HCEC 1CT (cell line): ENCODE results near the gene DSC2.
"Not testable (repeated sequence)": the region's sequence is repeated elsewhere in the genome, so short reads cannot be mapped to it uniquely, and the experiment has no call there.

Experiments used
- DNase-seq: peaks from one replicate; pipeline ENCODE4 v3.0.0-alpha.2; 2017

Gene DSC2

DNA sequence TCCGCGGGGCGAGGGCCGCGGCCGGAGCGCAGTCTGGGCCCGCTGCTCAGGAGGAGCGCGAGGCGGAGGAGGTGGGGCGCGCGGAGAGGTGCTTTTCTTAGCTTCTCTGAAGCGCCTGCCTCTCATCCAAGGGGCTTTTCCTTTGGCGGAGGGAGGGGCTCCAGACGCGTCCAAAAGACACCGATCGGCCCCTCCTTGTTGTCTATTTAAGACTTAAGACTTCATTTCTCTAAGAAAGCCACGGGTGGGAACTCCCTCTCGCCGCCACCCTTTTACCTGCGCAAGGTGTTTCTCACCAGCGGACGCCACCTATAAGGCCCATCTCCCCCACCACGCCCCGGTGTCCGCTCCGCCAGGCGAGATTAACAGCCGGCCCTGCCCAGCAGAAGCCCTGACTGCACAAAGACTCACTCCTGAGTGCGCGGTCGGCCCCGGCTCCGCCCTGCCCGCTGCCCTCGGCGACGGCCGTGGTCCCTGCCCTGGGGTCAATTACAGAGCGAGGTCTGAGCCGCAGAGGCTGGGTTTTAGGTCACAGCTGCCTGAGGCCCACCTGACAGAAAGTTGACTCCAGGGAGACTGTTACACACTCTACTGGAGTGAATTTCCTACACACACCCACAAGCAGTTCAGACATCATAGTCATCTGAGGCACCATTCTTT, at the start of gene DSC2:
Gene DSC2 (minus strand): TSS at position 397 of the 660 bp plus-strand sequence. CDS start 450 bp downstream, outside the sequence.
- no peak for DNase-seq

DNA sequence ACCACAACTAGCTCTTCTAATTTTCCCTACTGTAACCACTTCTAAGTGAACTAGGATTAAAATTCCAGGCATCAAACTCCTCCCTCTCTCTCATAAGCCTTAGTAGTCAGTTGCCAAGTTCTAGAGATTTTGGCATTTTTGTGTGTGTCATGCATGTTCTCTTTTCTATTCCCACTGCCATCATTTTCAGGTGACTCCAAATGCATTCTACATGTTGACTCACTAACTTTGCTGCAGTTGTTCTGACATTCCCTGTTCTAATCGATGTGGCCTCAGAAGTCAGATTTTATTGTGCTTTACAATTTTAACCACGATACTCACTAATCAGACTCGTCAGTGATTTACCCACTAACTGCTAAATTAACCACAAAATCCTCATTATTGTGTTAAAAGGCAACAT, 47.1 kb upstream of the DSC2 start:
- no peak for DNase-seq

DNA sequence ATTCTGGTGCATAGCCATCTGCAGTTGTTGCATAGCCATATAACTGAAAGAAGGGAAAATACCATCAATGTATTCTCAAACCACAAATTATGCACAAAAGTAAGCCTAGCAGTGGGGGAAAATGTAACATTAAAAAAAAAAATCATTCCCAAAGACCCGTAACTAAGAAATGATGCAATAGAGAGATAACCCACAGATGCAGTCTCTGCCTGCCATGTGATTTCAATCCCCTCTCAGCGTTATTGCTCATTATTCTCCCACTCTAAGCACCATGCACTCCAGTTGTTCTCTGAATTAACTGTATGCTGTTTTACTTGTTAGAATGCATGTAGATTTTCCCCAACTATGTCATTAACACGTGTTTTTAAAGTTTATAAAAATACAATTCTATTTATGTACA, 46.4 kb upstream of the DSC2 start:
- DNase-seq, result no peak

DNA sequence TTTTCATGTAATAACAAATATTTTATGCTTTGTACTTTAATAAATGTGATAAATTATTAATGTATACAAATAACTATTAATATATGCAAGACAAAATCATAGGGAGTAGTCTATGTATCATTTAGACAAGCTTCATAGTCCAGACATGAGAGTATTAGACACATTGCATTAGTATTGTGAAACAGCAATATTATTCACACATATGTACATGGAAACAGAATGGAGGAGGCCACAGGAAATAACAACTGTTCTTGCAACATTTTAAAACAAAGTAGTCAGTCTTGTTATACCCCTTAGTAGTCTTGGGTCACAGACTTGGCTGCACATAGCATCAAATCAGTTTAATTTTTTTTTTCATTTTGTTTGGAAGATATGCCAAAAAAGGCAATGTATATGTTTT, 44.6 kb upstream of the DSC2 start:
- no peak for DNase-seq

DNA sequence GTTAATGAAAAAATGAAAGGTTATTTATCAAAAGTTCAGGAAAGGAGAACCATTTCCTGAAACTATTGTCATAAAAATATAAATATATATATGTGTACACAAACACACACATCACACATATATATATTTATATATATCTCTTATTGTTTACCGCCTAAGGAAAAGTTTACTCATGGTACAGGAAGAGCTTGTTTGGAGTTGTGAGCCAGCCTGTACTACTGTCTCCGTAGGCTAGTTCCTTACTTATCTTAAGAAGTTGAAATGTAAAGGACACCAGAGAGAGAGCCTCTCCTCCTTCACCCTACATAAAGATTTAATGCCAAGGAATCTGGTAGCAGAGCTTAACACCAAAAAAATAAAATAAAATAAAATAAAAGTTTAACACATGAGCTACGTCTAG, 40.8 kb upstream of the DSC2 start:
- no peak for DNase-seq

DNA sequence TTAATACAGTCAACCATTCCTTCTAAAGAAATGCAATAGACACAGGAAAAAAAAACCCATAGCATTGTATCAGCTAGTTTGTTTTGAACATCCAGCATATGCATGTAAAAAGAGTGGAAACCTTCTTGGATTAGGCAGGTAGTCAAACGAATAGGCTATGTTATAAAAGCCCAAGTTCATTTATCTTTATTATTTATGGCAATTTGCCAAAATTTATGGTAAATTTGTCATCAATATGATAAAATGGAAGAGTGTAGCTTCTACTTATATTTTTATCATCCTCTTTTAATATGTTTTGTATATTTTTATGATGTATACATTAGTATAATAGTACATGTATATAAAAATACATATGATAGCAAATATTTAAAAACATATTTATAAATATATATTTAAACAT, 36.5 kb upstream of the DSC2 start:
- no peak for DNase-seq

DNA sequence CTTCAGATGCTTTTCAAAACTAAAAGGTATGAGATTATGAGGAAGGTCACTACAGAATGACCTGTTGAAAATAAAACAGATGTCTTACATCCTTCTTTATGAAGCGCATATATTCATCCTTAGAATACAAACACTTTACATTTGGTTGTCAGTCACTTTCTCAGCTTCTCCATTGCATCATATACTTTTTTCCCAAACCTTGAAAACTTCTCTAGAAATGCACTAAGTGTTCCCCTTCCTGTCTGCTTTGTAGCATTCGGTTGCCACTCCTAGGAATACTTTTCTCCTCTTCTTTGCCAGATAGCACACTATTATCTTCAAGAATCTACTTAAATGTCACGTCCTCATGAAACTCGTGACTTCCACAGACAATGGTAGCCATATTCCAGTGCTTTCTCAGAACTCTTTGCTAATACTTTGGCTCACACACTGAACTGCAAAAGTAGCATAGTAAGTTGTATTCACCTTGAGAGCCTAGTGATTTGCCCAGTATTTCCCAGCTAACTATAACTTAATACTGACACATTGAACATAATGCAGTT, 32.8 kb upstream of the DSC2 start:
- no peak for DNase-seq

DNA sequence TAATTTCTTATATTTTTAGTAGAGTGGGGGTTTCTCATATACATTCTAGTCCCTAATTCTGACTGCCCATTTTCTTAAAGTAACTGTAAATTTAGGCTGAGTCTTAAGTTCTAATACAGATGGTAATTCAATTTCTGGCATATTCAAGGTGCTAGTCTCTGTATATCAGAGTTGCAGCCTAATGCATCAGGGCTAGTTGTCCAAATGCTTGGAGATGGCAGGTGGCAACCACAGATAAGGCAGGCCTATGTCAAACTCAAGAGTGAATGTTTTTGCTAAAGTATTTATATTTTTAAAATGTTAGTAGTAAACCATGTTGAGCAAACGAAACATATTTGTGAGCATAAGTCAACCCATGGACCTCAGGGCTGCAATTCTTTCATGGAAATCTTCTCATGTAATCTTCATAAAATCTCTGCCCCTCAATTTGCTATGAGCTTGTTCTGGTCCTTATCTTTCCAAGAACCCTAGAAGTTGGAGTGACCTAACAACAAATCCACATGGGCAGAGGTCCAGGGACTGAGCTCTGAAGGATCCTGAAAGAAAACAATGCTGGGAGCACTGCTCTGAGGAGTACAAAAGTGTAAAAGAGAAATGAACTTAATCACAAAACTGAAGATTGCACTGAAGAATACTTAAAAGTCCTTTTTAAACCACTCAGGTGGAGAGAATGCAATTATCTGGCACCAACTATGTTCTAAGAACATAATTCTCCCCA, 27.3 kb upstream of the DSC2 start:
- no peak for DNase-seq

DNA sequence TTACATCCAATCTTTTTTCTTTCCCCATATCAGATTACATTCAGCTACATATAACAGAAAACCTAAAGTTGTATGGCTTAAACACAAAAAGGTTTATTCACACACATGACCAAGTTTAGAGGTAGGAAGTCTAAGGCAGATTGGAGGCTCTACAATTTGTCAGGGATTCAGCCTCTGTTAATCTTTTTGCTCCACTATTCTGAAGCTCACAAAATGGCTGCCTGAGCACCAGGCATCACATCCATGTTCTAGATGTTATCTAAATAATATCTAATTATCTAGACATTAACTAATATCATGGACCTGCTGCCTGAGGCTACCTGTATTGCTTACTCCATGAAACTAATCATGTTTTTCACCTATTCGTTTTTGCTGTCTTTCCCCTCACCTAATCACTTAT, 23.7 kb upstream of the DSC2 start:
- DNase-seq, result no peak

DNA sequence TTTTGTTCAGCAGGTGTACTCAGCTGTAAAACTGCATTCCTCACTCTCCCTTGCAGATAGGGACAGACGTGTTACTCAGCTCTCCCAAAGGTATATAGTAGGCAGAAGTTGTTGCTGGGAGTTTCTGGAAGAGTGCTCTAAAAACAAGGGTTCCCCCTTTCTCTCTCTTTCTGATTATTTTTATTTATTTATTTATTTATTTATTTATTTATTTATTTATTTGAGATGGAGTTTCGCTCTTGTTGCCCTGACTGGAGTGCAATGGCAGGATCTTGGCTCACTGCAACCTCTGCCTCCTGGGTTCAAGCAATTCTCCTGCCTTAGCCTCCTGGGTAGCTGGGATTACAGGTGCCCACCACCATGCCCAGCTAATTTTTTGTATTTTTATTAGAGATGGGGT, 20.9 kb upstream of the DSC2 start:
- DNase-seq, result not testable (repeated sequence)

DNA sequence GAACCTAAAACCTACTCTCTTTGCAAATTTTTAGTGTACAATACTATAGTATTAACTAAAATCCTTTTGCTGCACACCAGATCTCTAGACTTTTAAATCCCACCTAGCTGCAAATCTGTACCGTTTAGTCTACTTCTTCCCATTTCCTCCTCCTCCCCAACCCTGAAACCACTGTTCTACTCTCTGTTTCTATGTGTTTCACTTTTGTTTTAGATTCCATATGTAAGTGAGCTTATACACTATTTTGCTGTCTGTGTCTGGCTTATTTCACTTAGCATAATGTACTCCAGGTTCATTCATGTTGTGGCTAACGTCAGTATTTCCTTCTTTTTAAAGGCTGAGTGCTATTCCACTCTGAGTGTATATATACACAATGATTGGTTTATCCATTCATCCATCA, 18.4 kb upstream of the DSC2 start:
- no peak for DNase-seq

DNA sequence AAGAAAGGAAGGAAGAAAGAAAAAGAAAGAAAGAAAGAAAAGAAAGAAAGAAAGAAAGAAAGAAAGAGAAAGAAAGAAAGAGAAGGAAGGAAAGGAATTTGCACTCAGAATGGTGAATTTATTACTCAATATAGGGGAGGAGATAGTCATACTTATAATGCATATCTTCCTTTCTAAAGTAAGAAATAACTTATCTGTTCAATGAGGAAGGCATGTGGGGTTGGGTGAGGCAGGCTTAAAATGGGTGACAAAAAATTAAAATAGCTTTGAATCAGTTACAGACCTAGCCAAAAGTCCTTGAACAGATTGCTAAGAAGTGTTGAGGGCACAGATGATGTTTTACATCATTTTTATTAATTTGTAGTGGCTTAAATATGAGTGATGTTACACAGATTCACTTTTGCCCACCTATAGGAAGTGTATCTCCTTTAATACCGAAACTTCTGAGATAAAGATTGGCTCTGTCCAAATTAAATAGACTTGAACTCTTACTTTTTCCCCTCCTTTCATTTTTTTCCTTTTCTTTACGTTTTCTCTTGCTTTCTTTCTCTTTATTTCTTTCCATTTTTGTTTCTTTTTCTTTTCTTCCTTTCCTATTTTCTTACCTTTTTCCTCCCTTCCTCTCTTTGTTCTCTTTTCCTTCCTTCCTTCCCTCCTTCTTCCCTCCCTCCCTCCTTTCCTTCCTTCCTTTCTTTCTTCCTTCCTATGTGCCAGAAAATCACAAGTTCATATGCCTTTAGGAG, 14.8 kb upstream of the DSC2 start:
- no peak for DNase-seq

DNA sequence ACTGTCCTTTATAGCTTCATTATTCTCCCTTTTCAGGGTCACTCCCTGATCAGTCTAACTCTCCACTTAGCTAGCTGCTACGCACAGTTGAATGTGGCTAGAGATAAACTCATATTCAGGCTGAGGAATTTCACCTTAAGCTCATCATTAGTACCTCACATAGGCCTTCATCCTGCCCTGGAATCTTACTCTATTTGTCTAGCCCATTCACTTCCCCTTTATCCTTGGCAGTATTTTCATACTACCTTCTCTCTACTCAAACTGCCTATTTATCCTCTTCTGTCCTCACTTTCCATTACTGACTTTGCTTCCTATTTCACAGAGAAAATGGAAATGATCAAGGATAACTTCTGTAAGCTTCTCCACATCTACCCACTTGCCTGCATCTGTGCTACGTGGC, 10.6 kb upstream of the DSC2 start:
- no peak for DNase-seq

DNA sequence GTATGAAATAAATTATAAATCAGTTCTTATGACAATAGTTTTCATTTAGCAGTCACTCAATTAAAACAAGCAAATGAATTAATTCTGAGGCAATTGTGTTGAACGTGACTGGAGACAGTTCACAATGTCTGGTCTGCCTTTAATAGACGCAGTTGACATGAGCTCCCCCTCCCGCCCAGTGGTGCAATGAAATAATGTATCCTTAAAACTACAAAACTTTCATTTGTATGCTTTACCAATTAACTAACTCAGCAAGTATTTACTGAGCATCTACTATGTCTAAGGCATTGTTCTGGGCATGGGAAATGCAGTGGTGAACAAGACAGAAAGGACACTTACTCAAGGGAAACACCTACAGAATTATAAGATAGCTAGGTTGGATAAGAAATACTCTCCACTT, 3.5 kb upstream of the DSC2 start:
- DNase-seq, result no peak

DNA sequence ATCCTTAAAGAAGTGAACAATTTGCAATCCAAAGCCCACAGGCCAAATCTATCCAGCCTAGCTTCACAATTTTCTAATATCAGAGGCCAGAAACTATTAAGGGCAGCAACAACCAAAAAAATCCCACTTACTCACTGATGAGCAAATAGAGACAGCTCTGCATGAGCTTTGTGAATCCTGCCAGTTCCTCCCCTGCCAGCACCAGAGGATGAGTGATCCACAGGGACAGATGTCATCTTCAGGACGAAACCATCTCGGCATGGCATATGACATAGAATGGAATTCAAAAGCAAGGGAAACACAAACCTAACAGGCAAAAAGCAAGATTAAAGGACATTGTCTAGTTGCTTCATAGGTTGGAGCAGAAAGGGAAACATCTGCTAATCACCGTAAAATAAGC, 2.2 kb upstream of the DSC2 start:
- DNase-seq, result no peak

DNA sequence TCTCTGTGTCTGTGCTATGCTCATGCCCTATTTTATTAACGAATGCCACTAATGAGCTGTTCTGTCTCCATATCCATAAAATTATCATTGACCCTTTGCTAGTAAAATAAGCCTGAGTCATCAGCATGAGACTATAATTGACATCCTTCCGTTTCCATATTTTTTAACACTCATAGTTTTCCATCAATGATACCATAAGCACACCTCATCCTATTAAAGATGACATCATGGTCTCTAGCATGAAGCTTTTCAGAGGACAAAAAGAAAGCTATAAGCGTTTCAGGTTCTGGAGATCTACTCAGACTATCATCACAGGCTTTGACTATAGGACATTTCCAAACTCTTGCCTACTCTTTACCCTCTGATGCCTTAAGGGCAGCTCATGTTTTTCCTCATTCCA, 1.2 kb upstream of the DSC2 start:
- no peak for DNase-seq

DNA sequence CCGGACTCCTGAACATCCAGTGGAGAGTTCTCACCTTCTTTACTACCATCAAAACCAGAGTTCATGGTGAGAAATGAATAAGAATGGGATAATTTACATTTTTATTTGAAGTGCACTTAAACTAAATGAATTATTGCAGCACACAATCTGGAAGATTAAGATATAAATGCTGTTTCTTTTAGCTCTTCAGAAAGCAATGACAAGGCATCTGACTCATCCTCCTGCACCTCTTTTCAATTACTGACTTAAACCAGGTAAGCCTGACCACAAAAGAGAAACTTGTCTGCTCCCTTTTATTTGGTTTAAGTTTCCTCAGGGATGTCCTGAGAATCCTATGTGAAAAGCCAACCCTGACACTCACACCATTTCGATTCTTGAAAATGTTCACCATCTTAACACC, 720 bp upstream of the DSC2 start:
- DNase-seq, result no peak

DNA sequence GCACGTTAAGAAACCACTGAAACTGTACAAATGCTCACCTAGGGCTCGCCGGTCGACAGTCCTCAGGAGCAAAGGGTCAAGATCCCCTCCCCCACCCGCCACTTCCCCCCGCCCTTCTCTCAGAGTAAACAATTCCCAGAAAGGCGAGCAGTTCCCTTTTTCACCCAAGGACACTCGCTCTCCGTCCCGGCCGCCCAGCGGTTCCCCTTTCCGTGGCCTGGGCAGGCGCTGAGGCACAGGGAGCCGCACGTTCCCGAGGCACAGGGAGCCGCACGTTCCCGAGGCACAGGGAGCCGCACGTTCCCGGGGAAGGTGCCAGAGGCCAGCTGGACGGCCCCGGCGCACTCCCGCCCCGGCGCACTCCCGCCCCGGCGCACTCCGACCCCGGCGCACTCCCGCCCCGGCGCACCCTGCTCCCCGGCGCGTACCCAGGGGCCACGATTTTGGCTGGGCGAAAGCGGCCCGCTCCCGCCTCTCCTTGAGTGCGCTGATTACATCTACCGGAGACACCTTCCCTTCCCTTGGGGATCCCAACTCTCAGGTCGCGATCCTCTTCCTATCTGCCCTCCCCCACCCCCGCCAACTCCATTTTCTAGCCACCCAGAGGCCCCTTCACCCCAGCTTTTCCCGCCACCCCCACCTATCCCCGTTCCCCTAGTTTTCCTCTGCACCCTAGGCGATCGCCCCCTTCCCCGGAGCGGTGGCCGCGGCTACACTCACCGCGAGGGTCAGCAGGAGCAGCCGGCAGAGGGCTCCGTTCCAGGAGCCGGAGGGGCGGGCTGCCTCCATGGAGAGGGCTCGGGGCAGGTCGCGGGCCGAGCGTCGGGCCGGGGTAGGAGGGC, 817 bp downstream of the DSC2 start:
- no peak for DNase-seq

DNA sequence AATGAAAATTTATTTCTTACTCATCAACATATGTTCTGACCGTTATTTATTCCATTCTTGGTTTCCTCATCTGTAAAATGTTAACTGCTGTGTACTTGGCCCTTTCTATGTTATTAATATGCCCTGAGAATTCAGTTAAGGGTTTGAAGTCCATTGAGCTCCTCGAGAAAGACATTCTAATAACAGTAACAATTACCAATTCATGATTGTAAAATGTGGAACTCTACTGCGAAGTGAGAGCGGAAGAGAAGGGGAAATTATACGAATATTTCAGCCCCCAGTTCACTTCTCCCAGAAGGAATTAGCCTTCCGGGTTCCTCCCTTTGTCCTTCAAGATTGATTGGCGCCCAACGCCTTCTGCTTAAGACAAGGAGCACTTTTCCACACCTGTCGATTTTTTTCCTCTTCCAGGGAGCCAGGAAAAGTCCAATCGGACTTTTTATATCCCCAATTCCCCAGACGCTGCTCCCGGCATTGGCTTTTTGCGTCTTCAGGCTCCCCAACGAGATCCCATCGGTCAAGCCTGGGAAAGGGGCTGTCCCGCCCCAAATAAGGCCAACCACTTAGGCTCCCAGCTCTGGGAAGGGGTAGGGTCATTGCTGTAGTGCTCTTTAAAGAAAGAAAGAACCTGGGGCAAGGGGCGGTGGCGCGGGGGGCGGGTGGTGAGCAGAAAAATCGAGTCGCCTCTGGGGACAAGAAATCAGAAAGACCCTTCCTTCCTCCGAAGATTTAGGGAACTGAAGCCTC, 1.6 kb downstream of the DSC2 start:
- no peak for DNase-seq

DNA sequence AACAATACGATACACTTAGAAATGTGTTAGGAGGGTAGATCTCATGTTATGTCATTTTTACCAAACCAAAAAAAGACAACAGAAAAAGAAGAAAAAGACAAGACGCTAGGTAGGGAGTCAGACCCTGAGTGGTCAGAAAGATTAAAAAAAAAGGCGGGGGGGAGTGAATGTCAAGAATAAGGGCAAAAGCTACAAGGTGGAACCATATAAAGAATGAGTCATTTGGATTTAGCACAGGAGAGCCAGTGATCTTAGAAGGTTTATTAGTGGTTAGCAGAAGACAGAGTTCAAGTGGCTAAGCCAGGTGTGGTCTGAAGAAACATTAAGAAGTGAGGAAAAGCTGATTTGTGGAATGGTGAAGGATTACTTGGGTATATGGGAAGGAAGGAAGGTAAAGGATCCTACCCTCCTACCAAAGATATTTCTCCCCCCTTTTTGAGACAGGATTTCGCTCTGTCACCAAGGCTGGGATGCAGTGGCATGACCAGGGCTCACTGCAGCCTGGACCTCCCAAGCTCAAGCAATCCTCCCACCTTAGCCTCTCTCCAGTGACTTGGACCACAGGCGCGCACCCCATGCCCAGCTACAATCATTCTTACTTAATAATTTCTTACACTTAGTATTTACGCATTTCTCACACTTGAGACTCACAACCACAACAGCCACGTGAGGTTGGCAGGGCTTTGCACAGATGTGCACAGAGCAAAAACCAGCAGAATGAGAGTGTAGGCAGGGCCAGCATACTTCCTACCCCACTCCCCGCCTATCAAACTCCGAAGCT, 2.6 kb downstream of the DSC2 start:
- no peak for DNase-seq

DNA sequence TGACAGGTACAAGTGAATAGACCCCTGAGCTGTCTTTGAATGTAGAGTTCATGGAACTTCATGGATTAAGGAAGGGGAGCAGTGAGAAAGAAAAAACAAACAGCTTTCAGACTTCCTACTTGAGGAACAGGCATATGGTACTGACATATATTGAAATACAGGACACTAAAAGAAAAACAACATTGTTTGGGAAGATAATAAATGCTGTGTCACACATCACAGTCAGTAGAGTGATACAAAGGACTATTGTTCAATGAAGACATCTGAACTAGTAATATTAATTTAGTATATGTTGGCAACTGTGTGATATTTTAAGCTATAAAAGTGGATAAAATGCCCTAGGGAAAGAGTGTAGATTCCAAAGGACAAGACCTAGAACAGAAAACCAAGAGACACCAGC, 3.3 kb downstream of the DSC2 start:
- no peak for DNase-seq
